DMS153 treated with DMSO at 0.1 percent for 48 hours (cell line): ENCODE results near the gene TSPY3.
"Not testable (repeated sequence)": the region's sequence is repeated elsewhere in the genome, so short reads cannot be mapped to it uniquely, and the experiment has no call there.

Experiments used
- DNase-seq: peaks from one replicate; lab custom pipeline; 2025; ENCODE audit not compliant: unreplicated experiment; lab: John Stamatoyannopoulos, UW

The TSPY3 gene

DNA sequence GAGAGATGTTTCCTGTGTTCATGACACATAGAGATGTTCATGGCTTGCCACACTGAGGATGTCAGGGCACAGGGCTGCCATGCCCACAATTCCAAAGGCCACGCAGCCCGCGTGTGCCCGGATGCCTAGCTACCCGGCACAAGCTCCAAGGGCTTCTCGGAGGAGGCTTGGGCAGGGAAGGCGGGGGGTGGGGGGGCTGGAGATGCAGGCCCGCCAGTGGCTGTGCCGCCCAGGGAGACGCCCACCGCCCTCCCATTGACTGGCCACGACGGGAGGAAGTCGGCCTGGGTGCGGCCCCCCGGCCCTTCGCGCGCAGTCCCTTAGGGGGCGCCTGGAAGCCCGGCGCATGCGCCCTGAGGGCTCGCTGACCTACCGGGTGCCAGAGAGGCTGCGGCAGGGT is at the start of gene TSPY3:
TSPY3 (plus strand) TSS at position 301 of the 400 bp plus-strand sequence; CDS start at position 347, 46 bp downstream.
- not testable (repeated sequence) for DNase-seq

- DNase-seq = not testable (repeated sequence)
Measured at GRCh38 chrY:9357497-9357896, 40.7 kb upstream of the TSPY3 start, which contains the start of gene TSPY8. Gene TSPY8, plus strand, starts transcription at chrY:9357797. Its CDS starts 46 bp downstream, at chrY:9357843.

- not testable (repeated sequence) for DNase-seq
Measured at GRCh38 chrY:9396527-9396926, 1.7 kb upstream of the TSPY3 start.
